Brain microvascular endothelial cell (primary cell): ENCODE data around the gene SIN3B.

Experiments used
- DNase-seq: peaks from one replicate; pipeline ENCODE4 v3.0.0-alpha.2; 2020
- H3K27ac ChIP-seq: fragments of 250-450 bp; sonication (Bioruptor Pico); 2 replicates; pipeline ENCODE4 v1.5.1; 2020; ENCODE audit warnings: mild to moderate bottlenecking, moderate library complexity
- H3K27me3 ChIP-seq: fragments of 250-450 bp; sonication (Bioruptor Pico); replicated peaks from 2 replicates; pipeline ENCODE4 v1.5.1; 2020; ENCODE audit warnings: mild to moderate bottlenecking
- H3K36me3 ChIP-seq: fragments of 250-450 bp; sonication (Bioruptor Pico); replicated peaks from 2 replicates; pipeline ENCODE4 v1.5.1; 2020; ENCODE audit warnings: mild to moderate bottlenecking
- H3K4me3 ChIP-seq: 2 replicates; pipeline ENCODE4 v1.5.1; 2011; ENCODE audit warnings: low read depth, mild to moderate bottlenecking, control low read depth, low read length, moderate library complexity
- CTCF ChIP-seq: IDR thresholded peaks from 2 replicates; pipeline ENCODE4 v1.5.1; 2011; ENCODE audit warnings: low read depth, mild to moderate bottlenecking, moderate library complexity, low read length, control low read depth, inconsistent platforms; ENCODE audit errors: missing control alignments
- in situ Hi-C: cut with HindIII; loops from 2 replicates; pipeline ENCODE4 v1.10.0; 2017; ENCODE audit warnings: low sequenced_read_pairs, low pct_ligation_motif_present

Gene SIN3B

GRCh38 chr19:16822648-16823047, 6.5 kb upstream of the SIN3B start:
- no peak for TF ChIP-seq CTCF

GRCh38 chr19:16824658-16825311, 4.4 kb upstream of the SIN3B start:
- peak; percentile 5 for TF ChIP-seq CTCF
- Histone ChIP-seq H3K36me3 (no peaks in the 10 kb centered on the region), H3K4me3 (peak overlapping the region; percentile 48), H3K27me3 (no peaks in the 10 kb centered on the region), H3K27ac (peak overlapping the region; percentile 23)
- in situ Hi-C loops, result no loop called here
- DNase-seq, result peak; percentile 28

More at GRCh38 chr19:16822648-16823047, 6.5 kb upstream of the SIN3B start:
- Histone ChIP-seq H3K27me3 (no peaks in the 10 kb centered on the region), H3K27ac (no peak overlapping the region), H3K4me3 (no peak overlapping the region), H3K36me3 (no peaks in the 10 kb centered on the region)
- in situ Hi-C loops, result no loop called here
- DNase-seq, result no peak

GRCh38 chr19:16825312-16826052, 3.7 kb upstream of the SIN3B start:
- in situ Hi-C loops, result no loop called here
- Histone ChIP-seq H3K27me3 (no peaks in the 10 kb centered on the region), H3K36me3 (no peaks in the 10 kb centered on the region), H3K4me3 (peak overlapping the region; percentile 48), H3K27ac (peak overlapping the region; percentile 23)
- DNase-seq, result peak; percentile 50
- no peak for TF ChIP-seq CTCF

- no peak overlapping the region for H3K27ac ChIP-seq
- no peak for DNase-seq
- TF ChIP-seq CTCF, result no peak
- in situ Hi-C loops, result no loop called here
- H3K4me3 ChIP-seq, result peak overlapping the region; percentile 83
- no peaks in the 10 kb centered on the region for H3K27me3 ChIP-seq
- peaks cover 27% of the 10 kb centered on the region for H3K36me3 ChIP-seq
Measured at GRCh38 chr19:16829822-16830289, 658 bp downstream of the SIN3B start.

- TF ChIP-seq CTCF, result no peak
- peak; percentile 45 for DNase-seq
- in situ Hi-C loops, result no loop called here
- Histone ChIP-seq H3K36me3 (peaks cover 30% of the 10 kb centered on the region), H3K4me3 (no peak overlapping the region), H3K27me3 (no peaks in the 10 kb centered on the region), H3K27ac (no peak overlapping the region)
Measured at GRCh38 chr19:16830679-16831078, 1.5 kb downstream of the SIN3B start.
